C4-2B (cell line): ENCODE measurements around the gene TELO2.

ENCODE experiments used
- CTCF ChIP-seq: fragments of 450-650 bp; conservative IDR thresholded peaks from 2 replicates; pipeline ENCODE4 v1.5.1; 2017; ENCODE audit warnings: mild to moderate bottlenecking
- ZFX ChIP-seq: fragments of 450-650 bp; IDR thresholded peaks from 2 replicates; pipeline ENCODE4 v1.6.1; 2017

DNA sequence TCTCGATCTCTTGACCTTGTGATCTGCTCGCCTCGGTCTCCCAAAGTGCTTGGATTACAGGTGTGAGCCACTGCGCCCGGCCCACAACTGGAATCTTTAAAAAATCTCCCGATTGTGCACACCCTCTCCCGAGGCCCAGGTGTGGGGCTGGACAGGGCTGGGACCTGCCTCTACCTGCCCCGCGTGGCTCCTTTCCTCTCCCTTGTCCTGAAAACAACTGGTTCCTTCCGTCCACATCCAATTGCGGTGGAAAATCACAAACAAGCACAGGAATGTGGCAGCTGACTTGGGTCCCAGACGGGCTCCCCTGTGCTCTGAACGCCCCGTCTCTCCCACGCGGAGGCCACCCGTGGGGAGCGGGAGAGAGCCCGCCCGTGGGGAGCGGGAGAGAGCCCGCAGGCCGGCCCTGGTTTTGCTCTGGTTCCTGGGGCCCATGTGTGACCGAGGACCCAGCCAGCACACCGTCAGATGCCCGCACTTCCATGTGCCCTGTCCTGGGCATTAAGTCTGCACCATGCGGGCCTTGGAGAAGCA, 37.3 kb downstream of the TELO2 start:
- TF ChIP-seq CTCF = no peak
- TF ChIP-seq ZFX = no peak
